SU-DHL-6 (cell line): ENCODE measurements around the gene SMIM15.

Experiments
- H2AFZ ChIP-seq: fragments of 200-600 bp; sonication (generic); 2 replicates; pipeline ENCODE4 v1.6.1; 2014; ENCODE audit warnings: low read depth, mild to moderate bottlenecking, moderate library complexity, mixed read lengths, antibody characterized with exemption, low read length; ENCODE audit not compliant: severe bottlenecking
- H3F3A ChIP-seq: fragments of 200-600 bp; shearing (Covaris generic); 2 replicates; pipeline ENCODE4 v1.6.0; 2016; ENCODE audit warnings: antibody characterized with exemption, mild to moderate bottlenecking; ENCODE audit not compliant: insufficient read depth
- H3K27ac ChIP-seq: fragments of 200-600 bp; sonication (generic); 2 replicates; pipeline ENCODE4 v1.5.1; 2016; ENCODE audit warnings: low read depth, mild to moderate bottlenecking, low read length, moderate library complexity, mixed read lengths
- H3K27me3 ChIP-seq: fragments of 200-600 bp; sonication (generic), shearing (Covaris generic); 2 replicates; pipeline ENCODE4 v1.6.0; 2014; ENCODE audit warnings: mild to moderate bottlenecking, low read length
- H3K36me3 ChIP-seq: fragments of 200-600 bp; sonication (generic); 2 replicates; pipeline ENCODE4 v1.6.1; 2014; ENCODE audit warnings: mild to moderate bottlenecking, low read length, mixed read lengths
- H3K4me2 ChIP-seq: fragments of 300-600, 200-600 bp; shearing (Covaris generic), sonication (generic); 2 replicates; pipeline ENCODE4 v1.6.0; 2014; ENCODE audit warnings: low read length, low read depth, mild to moderate bottlenecking; ENCODE audit not compliant: poor library complexity, severe bottlenecking
- H3K4me3 ChIP-seq: fragments of 200-600 bp; sonication (generic); 2 replicates; pipeline ENCODE4 v1.5.1; 2014; ENCODE audit warnings: antibody characterized with exemption, low read length, mild to moderate bottlenecking, mixed read lengths; ENCODE audit not compliant: insufficient read depth, poor library complexity, severe bottlenecking
- H3K79me2 ChIP-seq: fragments of 200-600 bp; sonication (generic); 2 replicates; pipeline ENCODE4 v1.6.1; 2014; ENCODE audit warnings: mild to moderate bottlenecking, low read length, moderate library complexity; ENCODE audit not compliant: insufficient read depth
- H3K9ac ChIP-seq: fragments of 200-600 bp; sonication (generic); 2 replicates; pipeline ENCODE4 v1.7.0; 2014; ENCODE audit warnings: mild to moderate bottlenecking, low read length
- H3K9me2 ChIP-seq: fragments of 200-600 bp; sonication (generic); replicated peaks from 2 replicates; pipeline ENCODE4 v1.6.1; 2014; ENCODE audit warnings: low read length; ENCODE audit not compliant: insufficient read depth
- H3K9me3 ChIP-seq: fragments of 200-600 bp; sonication (generic); 2 replicates; pipeline ENCODE4 v1.6.1; 2014; ENCODE audit warnings: low read length, mixed read lengths; ENCODE audit not compliant: insufficient read depth
- H4K20me1 ChIP-seq: fragments of 200-600 bp; sonication (generic); 2 replicates; pipeline ENCODE4 v1.6.1; 2014; ENCODE audit warnings: low read depth, mild to moderate bottlenecking, antibody characterized with exemption, low read length, moderate library complexity, mixed read lengths
- CTCF ChIP-seq: fragments of 200-600 bp; sonication (generic); IDR thresholded peaks from one replicate; pipeline ENCODE4 v1.5.1; 2017; ENCODE audit warnings: antibody characterized with exemption, mild to moderate bottlenecking, low read length, moderate library complexity; ENCODE audit not compliant: insufficient read depth, poor library complexity, severe bottlenecking
- EZH2phosphoT487 ChIP-seq: fragments of 200-600 bp; sonication (generic), shearing (Covaris generic); conservative IDR thresholded peaks from 2 replicates; pipeline ENCODE4 v1.6.1; 2018; ENCODE audit warnings: mild to moderate bottlenecking, antibody characterized with exemption, low read length, moderate library complexity, mixed read lengths

The SMIM15 gene

DNA sequence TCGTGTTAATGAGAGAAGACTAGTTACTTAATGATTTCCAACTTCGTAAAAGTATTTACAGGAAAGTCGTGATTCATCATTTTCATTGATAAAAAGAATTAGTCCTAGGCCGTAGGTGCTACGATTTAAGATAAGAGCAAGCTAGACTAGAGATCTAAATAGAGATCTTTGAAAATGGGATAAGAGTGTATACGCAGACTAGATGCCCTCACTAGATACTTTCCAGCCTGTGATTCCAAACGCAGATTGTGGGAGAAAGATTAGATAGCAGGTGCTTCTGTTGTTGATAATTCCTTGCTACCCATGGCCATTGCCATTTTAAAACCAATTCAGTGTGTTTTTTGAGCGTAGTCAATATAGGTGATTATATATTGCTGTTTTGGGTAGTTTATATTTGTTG lies 6.7 kb upstream of the SMIM15 start:
- Histone ChIP-seq H3K4me2 (no peak overlapping the region), H3K9me2 (no peaks in the 10 kb centered on the region), H3K27me3 (no peaks in the 10 kb centered on the region), H2AFZ (no peak overlapping the region), H3K79me2 (no peaks in the 10 kb centered on the region), H3K27ac (no peak overlapping the region), H3K36me3 (no peaks in the 10 kb centered on the region), H3K4me3 (no peak overlapping the region), H3K9ac (no peak overlapping the region), H3F3A (no peaks in the 10 kb centered on the region), H3K9me3 (no peaks in the 10 kb centered on the region), H4K20me1 (no peaks in the 10 kb centered on the region)
- TF ChIP-seq CTCF = no peak
- no peak for TF ChIP-seq EZH2phosphoT487

DNA sequence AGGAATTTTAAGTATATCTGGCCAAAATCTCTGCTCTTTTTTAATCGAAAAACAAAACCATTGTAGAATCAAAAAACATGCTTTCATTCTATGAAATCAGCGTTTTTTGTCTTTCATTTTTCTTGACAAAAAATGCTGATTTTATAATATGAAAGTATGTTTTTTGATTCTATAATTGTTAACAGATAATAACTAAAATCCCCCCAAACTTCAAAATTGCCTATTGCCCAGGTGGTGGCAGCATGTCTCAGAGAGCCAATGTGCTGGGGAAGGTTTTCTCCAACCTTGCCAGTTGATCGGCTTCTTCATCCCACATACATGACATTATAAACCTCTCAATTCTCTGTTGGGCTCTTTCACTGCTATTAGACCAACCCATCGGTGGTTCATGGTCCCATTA lies 5.1 kb upstream of the SMIM15 start:
- H3K27me3 ChIP-seq = no peaks in the 10 kb centered on the region
- no peaks in the 10 kb centered on the region for H3K9me3 ChIP-seq
- no peaks in the 10 kb centered on the region for H3K79me2 ChIP-seq
- H3K36me3 ChIP-seq = no peaks in the 10 kb centered on the region
- H3K9ac ChIP-seq = no peak overlapping the region
- H3K4me2 ChIP-seq = no peak overlapping the region
- no peak overlapping the region for H3K4me3 ChIP-seq
- H4K20me1 ChIP-seq = no peaks in the 10 kb centered on the region
- peaks cover 4% of the 10 kb centered on the region; the same call in 1 of the 2 replicates for H3F3A ChIP-seq
- no peaks in the 10 kb centered on the region for H3K9me2 ChIP-seq
- TF ChIP-seq EZH2phosphoT487 (no peak), CTCF (no peak)
- H2AFZ ChIP-seq = no peak overlapping the region
- no peak overlapping the region for H3K27ac ChIP-seq

DNA sequence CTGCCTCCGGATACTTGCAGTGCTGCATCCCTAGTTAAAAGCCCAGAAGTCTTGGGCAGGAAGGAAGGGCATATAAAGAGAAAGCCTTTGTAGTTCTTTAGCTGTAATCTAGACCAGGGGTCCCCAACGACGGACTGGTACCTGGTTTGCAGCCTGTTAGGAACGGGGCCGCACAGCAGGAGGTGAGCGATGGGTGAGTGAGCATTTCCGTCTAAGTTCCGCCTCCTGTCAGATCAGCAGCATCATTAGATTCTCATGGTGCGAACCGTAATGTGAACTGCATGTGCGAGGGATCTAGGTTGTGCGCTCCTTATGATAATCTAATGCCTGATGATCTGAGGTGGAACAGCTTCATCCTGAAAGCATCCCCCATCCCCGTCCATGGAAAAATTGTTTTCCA lies 1.6 kb upstream of the SMIM15 start:
- Histone ChIP-seq H3K9me3 (no peaks in the 10 kb centered on the region), H3K4me3 (no peak overlapping the region), H3K4me2 (no peak overlapping the region), H3K9me2 (no peaks in the 10 kb centered on the region), H4K20me1 (no peaks in the 10 kb centered on the region), H3K27me3 (no peaks in the 10 kb centered on the region), H3K27ac (no peak overlapping the region), H3K36me3 (peaks cover 16% of the 10 kb centered on the region), H3F3A (peaks cover 4% of the 10 kb centered on the region; the same call in 1 of the 2 replicates), H3K9ac (no peak overlapping the region), H2AFZ (no peak overlapping the region), H3K79me2 (peaks cover 27% of the 10 kb centered on the region)
- TF ChIP-seq EZH2phosphoT487 (no peak), CTCF (no peak)
